HEK293 (cell line): ENCODE measurements around the gene WNT16.

Experiments used
- CTCF ChIA-PET: fragments of 350-600 bp; formaldehyde crosslinking; extraction: SDS; loops from one replicate; lab custom pipeline; 2021; ENCODE audit warnings: antibody characterized with exemption; lab: Yijun Ruan, JAX
- POLR2A ChIA-PET: fragments of 300-600 bp; formaldehyde crosslinking; extraction: SDS; loops from one replicate; lab custom pipeline; 2020; ENCODE audit warnings: antibody characterized with exemption, inconsistent platforms; lab: Yijun Ruan, JAX
- H3K27ac ChIP-seq: fragments of 200-500 bp; sonication (Bioruptor generic); 2 replicates; pipeline ENCODE4 v1.5.1; 2014; ENCODE audit warnings: low read depth, low read length, control low read depth, inconsistent platforms; ENCODE audit errors: extremely low read depth
- H3K36me3 ChIP-seq, 2 experiments: fragments of 200-500 bp in 1 of 2; sonication (Bioruptor generic) in 1 of 2; 1 replicate in 1 of 2; 2 replicates in 1 of 2; pipeline ENCODE4 v1.5.1; 2014 to 2017; ENCODE audit warnings: inconsistent platforms in 2 of 2, low read length in 2 of 2; ENCODE audit not compliant: control insufficient read depth in 2 of 2, insufficient read depth in 1 of 2
- H3K4me1 ChIP-seq: fragments of 200-500 bp; sonication (Bioruptor generic); 2 replicates; pipeline ENCODE4 v1.5.1; 2014; ENCODE audit warnings: mild to moderate bottlenecking, low read length, inconsistent platforms; ENCODE audit not compliant: control insufficient read depth, insufficient read depth
- H3K4me3 ChIP-seq: 2 replicates; pipeline ENCODE4 v1.5.1; 2011; ENCODE audit warnings: low read depth, mild to moderate bottlenecking, control low read depth, low read length, moderate library complexity
- H3K9me3 ChIP-seq: fragments of 200-500 bp; sonication (Bioruptor generic); 2 replicates; pipeline ENCODE4 v1.5.1; 2014; ENCODE audit warnings: low read depth, low read length, inconsistent platforms; ENCODE audit not compliant: control insufficient read depth, insufficient read depth
- BCL6B ChIP-seq: fragments of 450-650 bp; formaldehyde crosslinking; IDR thresholded peaks from 2 replicates; pipeline ENCODE4 v1.5.1; 2017; ENCODE audit warnings: missing biosample characterization, missing genetic modification characterization
- HOXA7 ChIP-seq: sonication (generic); formaldehyde crosslinking; IDR thresholded peaks from 2 replicates; pipeline ENCODE4 v1.8.1; 2022; ENCODE audit warnings: missing genetic modification reagents, borderline replicate concordance
- MEIS1 ChIP-seq: sonication (generic); formaldehyde crosslinking; IDR thresholded peaks from 2 replicates; pipeline ENCODE4 v1.8.1; 2022; ENCODE audit warnings: missing genetic modification reagents, mild to moderate bottlenecking, borderline replicate concordance
- MZF1 ChIP-seq: fragments of 450-650 bp; formaldehyde crosslinking; IDR thresholded peaks from 2 replicates; pipeline ENCODE4 v1.5.1; 2017; ENCODE audit warnings: missing biosample characterization, missing genetic modification characterization, borderline replicate concordance
- WT1 ChIP-seq: fragments of 450-650 bp; formaldehyde crosslinking; IDR thresholded peaks from 2 replicates; pipeline ENCODE4 v1.5.1; 2016; ENCODE audit warnings: missing biosample characterization, missing genetic modification characterization
- YY2 ChIP-seq: fragments of 450-650 bp; formaldehyde crosslinking; IDR thresholded peaks from 2 replicates; pipeline ENCODE4 v1.5.1; 2016; ENCODE audit warnings: missing biosample characterization, missing genetic modification characterization
- ZBTB1 ChIP-seq: fragments of 450-650 bp; formaldehyde crosslinking; IDR thresholded peaks from 2 replicates; pipeline ENCODE4 v1.5.1; 2016; ENCODE audit warnings: missing biosample characterization, missing genetic modification characterization
- ZFP69B ChIP-seq: fragments of 450-650 bp; formaldehyde crosslinking; IDR thresholded peaks from 2 replicates; pipeline ENCODE4 v1.5.1; 2016; ENCODE audit warnings: missing biosample characterization, missing genetic modification characterization
- ZIC2 ChIP-seq: fragments of 450-650 bp; formaldehyde crosslinking; IDR thresholded peaks from 2 replicates; pipeline ENCODE4 v1.5.1; 2016; ENCODE audit warnings: missing biosample characterization, missing genetic modification characterization
- ZNF16 ChIP-seq: fragments of 450-650 bp; formaldehyde crosslinking; IDR thresholded peaks from 2 replicates; pipeline ENCODE4 v1.5.1; 2016; ENCODE audit warnings: low read depth, missing biosample characterization, missing genetic modification characterization
- ZNF223 ChIP-seq: fragments of 450-650 bp; formaldehyde crosslinking; IDR thresholded peaks from 2 replicates; pipeline ENCODE4 v1.5.1; 2016; ENCODE audit warnings: missing biosample characterization, missing genetic modification characterization
- ZNF239 ChIP-seq: fragments of 450-650 bp; formaldehyde crosslinking; IDR thresholded peaks from 2 replicates; pipeline ENCODE4 v1.5.1; 2016; ENCODE audit warnings: missing biosample characterization, missing genetic modification characterization
- ZNF292 ChIP-seq: fragments of 450-650 bp; formaldehyde crosslinking; IDR thresholded peaks from 2 replicates; pipeline ENCODE4 v1.5.1; 2016; ENCODE audit warnings: low read depth, missing biosample characterization, missing genetic modification characterization, borderline replicate concordance
- ZNF544 ChIP-seq: fragments of 450-650 bp; formaldehyde crosslinking; IDR thresholded peaks from 2 replicates; pipeline ENCODE4 v1.5.0; 2017; ENCODE audit warnings: missing biosample characterization, missing genetic modification characterization
- ZNF548 ChIP-seq: fragments of 450-650 bp; formaldehyde crosslinking; IDR thresholded peaks from 2 replicates; pipeline ENCODE4 v1.5.1; 2016; ENCODE audit warnings: missing biosample characterization, missing genetic modification characterization
- ZNF558 ChIP-seq: fragments of 450-650 bp; formaldehyde crosslinking; IDR thresholded peaks from 2 replicates; pipeline ENCODE4 v1.5.1; 2016; ENCODE audit warnings: missing biosample characterization, missing genetic modification characterization
- ZNF600 ChIP-seq: fragments of 450-650 bp; formaldehyde crosslinking; IDR thresholded peaks from 2 replicates; pipeline ENCODE4 v1.5.1; 2016; ENCODE audit warnings: missing biosample characterization, missing genetic modification characterization
- ZNF701 ChIP-seq: fragments of 450-650 bp; formaldehyde crosslinking; IDR thresholded peaks from 2 replicates; pipeline ENCODE4 v1.5.1; 2016; ENCODE audit warnings: missing biosample characterization, missing genetic modification characterization
- ZNF707 ChIP-seq: fragments of 450-650 bp; formaldehyde crosslinking; IDR thresholded peaks from 2 replicates; pipeline ENCODE4 v1.5.1; 2016; ENCODE audit warnings: missing biosample characterization, missing genetic modification characterization
- ZNF830 ChIP-seq: fragments of 450-650 bp; IDR thresholded peaks from 2 replicates; pipeline ENCODE4 v1.5.0; 2018; ENCODE audit warnings: missing biosample characterization, missing genetic modification characterization, low read depth, mild to moderate bottlenecking, moderate library complexity
- ZSCAN23 ChIP-seq: fragments of 450-650 bp; formaldehyde crosslinking; IDR thresholded peaks from 2 replicates; pipeline ENCODE4 v1.5.1; 2016; ENCODE audit warnings: missing biosample characterization, missing genetic modification characterization

The WNT16 gene

GRCh38 chr7:121286186-121286585 lies 42.6 kb upstream of the WNT16 start:
- TF ChIP-seq ZNF701 (no peak), ZNF707 (tag by site-specific recombination) (no peak), ZNF548 (no peak), ZBTB1 (tag by site-specific recombination) (no peak), ZNF292 (no peak)
- Histone ChIP-seq H3K9me3 (no peaks in the 10 kb centered on the region), H3K36me3 (no peaks in the 10 kb centered on the region), H3K4me1 (no peaks in the 10 kb centered on the region; the same call in 1 of the 2 replicates), H3K27ac (no peak overlapping the region), H3K4me3 (no peak overlapping the region)
- ChIA-PET CTCF (no interaction called here), POLR2A (no interaction called here)

GRCh38 chr7:121286742-121287734 lies 41.8 kb upstream of the WNT16 start:
- Histone ChIP-seq H3K36me3 (no peaks in the 10 kb centered on the region), H3K27ac (no peak overlapping the region), H3K4me3 (no peak overlapping the region), H3K9me3 (no peaks in the 10 kb centered on the region), H3K4me1 (no peaks in the 10 kb centered on the region; the same call in 1 of the 2 replicates)
- ChIA-PET POLR2A (no interaction called here), CTCF (no interaction called here)
- TF ChIP-seq ZNF223: no peak
- no peak for TF ChIP-seq ZNF239
- no peak for TF ChIP-seq ZFP69B (tag by site-specific recombination)
- TF ChIP-seq MZF1 (tag by site-specific recombination): no peak
- TF ChIP-seq YY2 (tag by site-specific recombination): no peak
- no peak for TF ChIP-seq MEIS1
- no peak for TF ChIP-seq ZNF16
- TF ChIP-seq BCL6B: no peak
- no peak for TF ChIP-seq ZNF558
- TF ChIP-seq ZNF544: no peak
- no peak for TF ChIP-seq ZNF830
- TF ChIP-seq ZNF600 (tag by site-specific recombination): no peak

GRCh38 chr7:121288894-121289293 lies 39.9 kb upstream of the WNT16 start:
- Histone ChIP-seq H3K4me3 (no peak overlapping the region), H3K36me3 (no peaks in the 10 kb centered on the region), H3K27ac (no peak overlapping the region), H3K9me3 (no peaks in the 10 kb centered on the region), H3K4me1 (no peaks in the 10 kb centered on the region; the same call in 1 of the 2 replicates)
- ChIA-PET CTCF (interaction anchor here (0.8 kb wide), 1 partner anchor 36 kb away, joined by 3 read pairs; no protein-coding TSS in a partner anchor), POLR2A (no interaction called here)
- TF ChIP-seq WT1 (tag by site-specific recombination): no peak
- no peak for TF ChIP-seq ZSCAN23 (tag by site-specific recombination)
- no peak for TF ChIP-seq ZIC2 (tag by site-specific recombination)
- no peak for TF ChIP-seq HOXA7 (CRISPR knock-in tag)
